NCI-H1694 (cell line): Measurements from ENCODE around the gene TTLL12.

ENCODE experiments used
- DNase-seq: peaks from one replicate; lab custom pipeline; 2025; lab: John Stamatoyannopoulos, UW

TTLL12 gene

DNA sequence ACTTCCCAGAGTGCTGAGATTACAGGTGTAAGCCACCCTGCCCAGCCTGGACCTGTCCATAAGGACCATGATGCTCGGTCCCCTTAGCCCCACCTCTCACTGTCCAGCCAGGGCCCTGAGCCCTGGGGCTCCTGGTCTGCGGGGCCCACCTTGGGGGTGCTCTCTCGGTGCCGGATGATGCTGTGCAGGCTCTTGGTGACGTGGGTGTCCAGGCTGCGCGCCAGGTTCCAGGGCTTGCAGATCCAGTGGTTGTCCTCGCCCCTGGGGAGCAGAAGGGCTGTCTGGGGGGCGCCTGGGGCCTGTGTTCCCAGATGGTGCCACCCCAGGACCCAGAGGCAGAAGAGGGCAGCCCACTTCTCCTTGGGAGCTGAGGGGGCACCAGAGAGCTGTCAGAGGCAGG lies 13.4 kb downstream of the TTLL12 start:
- DNase-seq: no peak

DNA sequence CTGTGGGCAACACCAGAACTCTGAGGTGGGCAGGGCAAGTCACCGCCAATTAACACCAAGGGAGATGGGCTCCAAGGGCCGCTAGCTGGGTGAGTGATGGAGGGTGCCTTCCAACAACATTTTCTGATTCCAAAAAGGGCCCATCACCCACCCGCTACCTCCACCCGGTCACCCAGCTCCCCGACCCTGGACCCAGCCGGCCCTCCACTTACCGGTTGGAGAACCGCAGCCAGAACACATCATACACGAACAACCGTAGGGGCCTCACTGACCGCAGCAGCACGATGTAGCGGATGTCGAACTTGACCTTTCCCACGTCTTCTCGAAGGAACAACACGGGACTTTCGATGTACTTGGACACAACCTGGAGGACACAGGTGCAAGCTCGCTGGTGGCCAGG lies 14.7 kb downstream of the TTLL12 start:
- DNase-seq: no peak

DNA sequence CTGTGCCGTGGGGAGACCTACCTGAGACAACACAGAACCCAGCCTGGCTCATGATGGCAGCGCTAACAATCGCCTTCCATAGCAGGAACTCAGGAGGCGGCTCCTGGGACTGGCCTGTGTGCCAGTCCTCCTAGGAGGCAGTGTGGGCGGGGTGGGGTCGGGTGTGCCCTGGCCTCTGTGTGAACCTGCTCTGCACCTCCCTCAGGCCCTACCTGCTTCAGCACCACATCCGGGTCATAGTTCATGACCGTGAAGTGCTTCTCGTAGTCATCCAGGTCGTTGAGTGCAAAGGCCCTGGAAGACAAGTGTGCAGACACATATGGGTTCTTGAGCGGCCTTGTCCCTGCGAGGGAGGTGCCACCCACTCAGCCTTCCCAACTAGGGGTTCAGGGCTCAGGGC lies 15.3 kb downstream of the TTLL12 start:
- DNase-seq: no peak

DNA sequence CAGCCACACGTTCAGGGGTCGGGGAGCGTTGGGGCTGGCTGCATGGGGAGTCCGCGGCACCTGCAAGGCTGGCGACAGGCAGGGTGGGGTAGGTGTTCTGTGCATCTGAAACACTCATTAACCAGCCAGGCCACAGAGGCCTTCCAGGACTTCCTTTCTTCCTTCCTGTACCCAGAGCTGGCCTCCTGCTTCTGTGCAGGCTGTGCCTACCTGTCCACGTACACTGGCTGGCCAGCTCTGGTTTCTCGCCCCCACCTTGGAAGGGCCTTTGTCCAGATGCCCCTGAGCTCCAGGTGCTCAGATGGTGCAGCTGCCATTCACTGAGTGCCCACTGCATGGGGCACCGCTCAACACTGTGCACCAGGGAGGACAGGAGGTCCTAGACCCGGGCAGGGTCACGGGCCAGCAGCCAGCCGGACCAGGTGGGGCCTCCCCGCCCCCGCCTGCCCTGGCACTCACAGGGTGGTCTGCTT lies 15.9 kb downstream of the TTLL12 start:
- no peak for DNase-seq

DNA sequence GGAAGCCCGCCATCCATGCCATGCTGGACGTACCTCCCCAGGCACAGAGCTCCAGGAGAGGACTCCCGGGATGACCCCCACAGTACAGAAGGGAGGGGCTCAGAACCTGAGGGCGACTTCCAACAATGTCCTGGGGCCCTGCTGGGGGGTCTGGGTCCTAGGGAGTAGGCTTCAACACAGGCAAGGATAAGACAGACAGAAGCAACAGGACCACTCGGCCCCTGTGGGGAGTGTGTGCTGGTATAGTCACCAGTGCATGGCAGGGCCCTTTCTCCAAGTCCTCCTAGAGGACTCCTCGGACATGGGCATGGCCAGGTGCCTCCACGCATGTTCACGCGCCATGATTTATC lies 16.8 kb downstream of the TTLL12 start:
- DNase-seq: no peak

DNA sequence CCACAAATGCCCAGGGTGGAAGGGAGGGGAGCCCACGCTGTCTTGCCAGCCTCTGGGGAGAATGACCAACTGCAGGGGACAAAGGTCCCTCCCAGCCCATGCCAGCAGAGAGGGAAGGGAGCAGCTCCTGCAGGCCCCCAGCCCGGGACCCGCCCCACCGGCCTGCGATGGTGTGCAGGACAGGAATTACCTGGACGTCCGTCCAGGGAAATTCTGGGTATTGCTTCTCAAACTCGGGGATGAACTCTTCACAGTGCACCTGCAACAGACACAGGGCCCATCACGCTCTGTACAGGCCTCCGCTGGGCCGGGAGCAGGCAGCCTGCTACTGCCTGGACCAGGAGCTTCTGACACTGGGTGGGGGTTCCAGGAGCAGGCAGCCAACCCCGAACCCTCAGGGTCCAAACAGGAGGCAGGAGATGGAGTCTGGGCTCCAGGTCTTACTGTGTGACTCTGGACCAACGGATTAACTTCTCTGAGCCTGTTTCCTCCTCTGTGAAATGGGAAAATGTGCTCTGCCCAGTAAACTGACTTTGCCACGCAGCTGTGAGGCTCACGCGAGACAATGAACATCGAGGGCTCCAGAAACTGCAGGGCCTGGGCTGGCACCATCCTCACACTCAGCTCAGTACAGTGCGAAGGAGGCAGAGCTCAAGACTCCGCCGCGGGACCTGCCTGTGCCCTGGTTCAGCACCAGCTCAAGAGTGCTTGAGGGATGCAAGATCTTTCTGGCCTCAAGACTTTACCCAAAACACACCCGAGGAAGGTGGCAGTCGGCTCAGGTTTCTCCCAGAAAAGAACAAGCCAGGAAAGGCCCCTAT lies 17.4 kb downstream of the TTLL12 start:
- no peak for DNase-seq

DNA sequence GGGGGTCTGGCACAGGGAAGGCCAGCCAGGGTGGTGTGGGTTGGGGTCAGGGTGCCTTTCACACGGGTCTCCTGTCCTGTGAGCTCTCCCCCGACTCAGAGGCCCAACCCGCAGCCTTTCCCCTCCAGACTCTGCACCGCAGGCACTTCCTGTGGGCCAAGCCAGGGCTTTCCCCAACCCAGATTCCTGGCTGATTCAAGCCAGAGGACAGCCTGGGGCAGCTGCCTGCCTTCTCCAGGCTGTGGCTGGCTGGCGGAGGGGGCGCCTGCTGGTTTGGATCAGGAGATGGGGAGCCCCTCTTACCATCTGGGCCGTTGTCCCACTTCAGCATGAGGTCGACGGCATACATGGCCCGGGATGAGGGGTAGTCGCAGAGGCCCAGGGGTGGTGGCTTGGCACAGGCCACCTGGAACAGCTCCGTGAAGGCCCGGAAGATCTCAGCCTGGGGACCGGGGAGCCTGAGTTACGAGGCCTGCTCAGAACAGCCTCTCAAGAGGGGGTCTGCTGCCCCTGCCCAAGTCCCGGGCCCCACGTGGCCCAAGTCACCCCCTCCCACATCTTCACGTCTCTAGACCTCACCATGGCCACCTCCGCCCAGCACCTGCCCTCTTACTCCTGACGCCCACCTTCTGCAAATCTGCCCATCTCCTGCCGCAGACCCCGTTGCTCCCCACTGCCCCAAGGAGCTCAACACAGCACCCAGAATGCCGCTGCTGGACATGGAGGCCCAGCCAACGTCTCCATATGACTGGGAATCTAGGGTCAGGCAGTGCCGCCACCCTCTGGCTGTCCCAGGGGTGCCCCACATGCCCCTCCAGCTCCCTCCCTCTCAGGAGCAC lies 18.2 kb downstream of the TTLL12 start:
- DNase-seq: no peak

DNA sequence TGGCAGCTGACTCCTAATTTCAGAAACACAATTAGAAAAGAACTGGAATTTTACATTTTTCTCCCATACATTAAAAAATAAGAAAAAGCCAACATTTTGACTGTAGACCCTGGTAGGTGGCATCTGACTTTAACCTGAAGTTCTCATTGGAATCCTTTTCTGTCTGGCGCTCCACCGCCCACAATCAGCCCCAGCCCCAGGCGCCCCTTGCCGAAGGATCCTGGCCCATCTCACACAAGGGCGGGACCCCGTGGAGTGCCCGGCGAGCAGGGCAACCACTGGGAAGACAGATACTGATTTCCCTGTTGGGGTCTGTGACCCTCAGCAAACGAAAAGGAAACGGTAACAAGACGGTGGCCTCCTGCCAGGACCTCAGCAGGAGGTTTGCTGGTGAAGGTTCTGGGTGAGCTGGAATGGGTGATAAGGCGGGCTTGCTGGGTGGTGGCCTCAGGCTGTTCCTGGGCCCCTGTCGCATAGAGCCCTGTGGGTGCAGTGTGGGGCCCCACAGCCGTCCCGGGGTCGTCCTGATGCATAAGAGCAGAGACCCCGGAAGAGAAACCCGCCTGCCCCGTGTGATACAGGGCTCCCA lies 19.8 kb downstream of the TTLL12 start:
- no peak for DNase-seq

DNA sequence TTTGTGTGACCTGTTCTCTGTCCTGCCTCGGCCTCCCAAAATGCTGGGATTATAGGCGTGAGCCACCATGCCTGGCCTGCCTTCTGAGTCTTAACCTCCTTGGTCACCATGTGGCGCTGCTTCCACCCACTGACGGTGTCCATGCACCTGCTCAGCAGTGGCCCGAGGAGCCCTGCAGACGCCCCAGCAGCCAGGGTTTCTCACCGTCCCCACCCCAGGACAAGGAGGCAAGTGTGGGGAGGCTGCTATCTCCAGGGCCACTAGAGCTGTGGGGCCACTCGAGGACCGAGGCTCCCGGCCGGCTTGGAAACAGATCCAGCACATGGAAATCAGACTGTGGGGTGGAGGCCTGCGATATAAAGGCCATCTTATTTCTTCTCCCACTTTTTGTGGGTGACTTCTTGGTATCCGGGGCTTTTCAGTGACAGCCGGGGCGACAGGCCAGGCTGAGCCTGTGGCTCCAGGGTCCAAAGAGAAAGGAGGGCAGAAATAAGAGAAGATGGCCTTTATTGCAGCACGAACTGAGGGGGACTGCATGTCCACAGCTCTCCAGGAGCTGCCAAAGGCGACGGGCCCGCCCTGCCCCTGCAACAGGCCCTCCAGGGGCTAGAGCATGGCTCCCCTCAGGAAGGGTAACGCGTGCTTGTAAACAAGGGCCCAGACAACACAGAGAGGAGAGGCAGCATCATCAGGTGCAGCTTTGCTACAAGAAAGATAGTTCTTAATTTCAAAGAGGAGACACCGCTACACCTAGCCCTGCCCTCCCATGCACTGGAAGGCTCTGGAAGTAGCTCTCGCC lies 20.6 kb downstream of the TTLL12 start:
- no peak for DNase-seq

DNA sequence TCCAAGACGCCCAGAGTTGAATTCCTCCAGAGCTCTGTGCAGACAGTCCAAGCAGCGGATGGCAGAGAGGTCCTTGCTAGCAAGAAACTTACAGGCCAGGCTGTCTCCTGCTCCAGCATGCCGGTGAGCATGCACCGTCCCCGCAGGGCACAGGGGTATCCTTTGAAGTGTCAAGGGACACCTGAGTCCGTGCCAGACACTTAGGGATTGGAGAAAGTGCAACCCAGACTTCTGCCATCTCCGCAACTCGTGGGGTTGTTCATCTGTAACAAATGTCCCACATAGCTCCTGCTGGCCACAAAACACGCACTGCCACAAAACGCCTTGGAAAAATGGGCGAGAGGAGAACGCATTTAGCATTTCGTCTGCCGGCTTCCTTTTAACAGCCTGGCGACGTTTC lies 22.3 kb downstream of the TTLL12 start:
- no peak for DNase-seq

DNA sequence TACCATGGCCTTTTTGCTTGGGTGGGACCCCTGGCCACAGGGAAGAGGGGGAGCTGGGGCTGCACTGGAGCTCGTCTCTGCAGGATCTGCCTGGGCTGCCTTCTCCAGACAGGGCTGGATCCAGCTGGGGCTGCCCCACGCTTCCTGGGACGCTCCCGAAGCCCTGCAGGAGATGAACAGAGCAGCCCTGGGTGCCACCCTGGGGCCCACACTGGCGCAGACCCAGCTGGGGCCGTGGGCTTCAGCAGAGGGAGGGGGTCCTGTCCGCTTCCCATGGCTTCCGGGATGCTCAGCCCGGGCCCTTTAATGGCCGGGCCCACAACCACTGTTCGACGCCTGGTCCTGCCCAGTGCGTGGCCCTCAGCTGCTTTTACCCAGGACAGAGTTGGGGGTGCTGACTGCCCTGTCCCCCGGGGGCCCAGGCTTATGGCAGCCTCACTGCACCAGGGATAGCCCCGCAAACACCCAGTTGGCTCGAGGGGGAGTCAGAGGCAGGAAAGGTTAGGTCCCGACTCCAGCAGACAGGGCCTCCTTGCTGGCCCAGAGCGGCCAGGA lies 23.6 kb downstream of the TTLL12 start:
- DNase-seq: no peak

DNA sequence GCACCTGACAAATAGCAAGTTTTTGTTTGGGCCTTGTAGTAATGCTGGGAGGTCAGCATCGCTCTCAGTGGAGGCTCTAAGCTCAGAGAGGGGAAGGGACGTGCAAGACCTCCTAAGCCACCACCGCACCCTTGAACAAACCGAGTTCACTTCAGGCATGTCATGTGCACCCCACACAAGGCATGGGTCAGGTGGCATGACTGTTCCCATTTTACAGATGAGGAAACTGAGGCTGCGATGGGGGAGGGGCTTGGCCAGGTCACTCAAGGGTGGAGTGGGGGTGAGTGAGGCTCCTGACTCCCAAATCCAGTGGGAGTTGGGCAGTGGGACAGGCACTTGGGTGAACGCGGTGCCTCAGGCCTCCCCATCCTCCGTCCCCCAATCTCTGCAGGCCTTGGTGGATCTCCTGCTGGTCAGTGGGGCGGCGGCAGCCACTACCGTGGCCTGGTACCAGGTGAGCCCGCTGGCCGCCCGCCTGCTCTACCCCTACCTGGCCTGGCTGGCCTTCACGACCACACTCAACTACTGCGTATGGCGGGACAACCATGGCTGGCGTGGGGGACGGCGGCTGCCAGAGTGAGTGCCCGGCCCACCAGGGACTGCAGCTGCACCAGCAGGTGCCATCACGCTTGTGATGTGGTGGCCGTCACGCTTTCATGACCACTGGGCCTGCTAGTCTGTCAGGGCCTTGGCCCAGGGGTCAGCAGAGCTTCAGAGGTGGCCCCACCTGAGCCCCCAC lies 24.4 kb downstream of the TTLL12 start:
- DNase-seq: no peak

DNA sequence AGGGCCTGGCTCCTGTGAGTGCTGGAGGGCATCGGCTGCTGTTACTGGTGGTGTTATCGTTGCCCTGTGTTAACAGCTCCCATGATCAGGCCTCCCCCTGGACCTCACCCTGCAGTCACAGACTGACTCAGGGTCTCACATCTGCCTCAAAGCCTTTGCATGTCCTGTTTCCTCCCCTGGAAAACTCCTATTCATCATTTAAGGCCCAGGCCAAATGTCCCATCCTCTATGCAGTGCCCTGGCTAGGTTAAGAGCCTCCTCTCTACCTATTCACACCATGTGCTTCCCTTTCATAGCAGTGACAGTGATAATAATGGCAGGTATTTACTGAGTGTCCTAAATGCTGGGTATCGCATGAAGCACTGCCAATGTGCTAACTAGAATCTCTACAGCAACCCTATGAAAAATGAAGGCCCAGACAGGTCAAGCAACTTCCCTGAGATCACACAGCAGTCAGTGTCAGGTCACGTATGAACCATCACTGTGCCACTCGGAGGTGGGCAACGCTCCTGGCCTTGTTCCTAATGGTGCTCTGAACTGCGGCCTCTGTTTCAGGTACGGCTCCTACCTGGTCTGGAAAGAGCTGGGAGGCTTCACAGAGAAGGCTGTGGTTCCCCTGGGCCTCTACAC lies 26.3 kb downstream of the TTLL12 start:
- DNase-seq: no peak

DNA sequence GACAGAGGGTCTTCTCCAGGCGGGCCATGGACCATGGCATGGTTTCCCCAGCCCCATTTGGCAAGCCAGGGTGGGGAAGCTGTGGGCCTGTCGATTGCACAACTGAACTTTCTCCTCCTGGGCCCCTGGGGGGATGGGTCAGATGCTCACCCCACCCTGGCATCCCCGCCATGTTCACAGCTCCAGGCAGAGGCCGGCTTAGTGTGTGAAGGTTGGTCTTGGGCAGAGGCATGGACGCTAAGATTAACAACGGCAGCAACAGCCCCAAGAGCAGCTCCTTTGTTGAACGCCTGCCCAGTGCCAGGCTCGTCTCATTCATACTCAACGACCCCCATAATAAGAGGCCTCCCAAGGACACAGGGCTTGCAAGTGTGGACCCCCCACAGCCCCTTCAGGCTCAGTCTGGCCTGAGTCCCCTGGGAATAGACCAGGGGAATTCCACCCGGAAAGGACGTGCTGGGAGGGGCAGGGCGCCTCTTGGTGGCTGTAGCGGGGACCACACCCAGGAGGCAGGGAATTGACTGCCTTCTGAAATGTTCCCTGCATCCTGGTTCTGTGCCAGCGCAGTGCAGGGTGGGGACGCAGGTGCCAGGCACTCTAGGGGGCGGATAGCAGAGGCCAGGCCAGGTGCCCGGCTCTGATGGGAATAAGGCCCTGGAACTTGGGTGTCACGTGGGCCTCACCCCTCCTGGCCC lies 27.3 kb downstream of the TTLL12 start:
- DNase-seq: no peak

DNA sequence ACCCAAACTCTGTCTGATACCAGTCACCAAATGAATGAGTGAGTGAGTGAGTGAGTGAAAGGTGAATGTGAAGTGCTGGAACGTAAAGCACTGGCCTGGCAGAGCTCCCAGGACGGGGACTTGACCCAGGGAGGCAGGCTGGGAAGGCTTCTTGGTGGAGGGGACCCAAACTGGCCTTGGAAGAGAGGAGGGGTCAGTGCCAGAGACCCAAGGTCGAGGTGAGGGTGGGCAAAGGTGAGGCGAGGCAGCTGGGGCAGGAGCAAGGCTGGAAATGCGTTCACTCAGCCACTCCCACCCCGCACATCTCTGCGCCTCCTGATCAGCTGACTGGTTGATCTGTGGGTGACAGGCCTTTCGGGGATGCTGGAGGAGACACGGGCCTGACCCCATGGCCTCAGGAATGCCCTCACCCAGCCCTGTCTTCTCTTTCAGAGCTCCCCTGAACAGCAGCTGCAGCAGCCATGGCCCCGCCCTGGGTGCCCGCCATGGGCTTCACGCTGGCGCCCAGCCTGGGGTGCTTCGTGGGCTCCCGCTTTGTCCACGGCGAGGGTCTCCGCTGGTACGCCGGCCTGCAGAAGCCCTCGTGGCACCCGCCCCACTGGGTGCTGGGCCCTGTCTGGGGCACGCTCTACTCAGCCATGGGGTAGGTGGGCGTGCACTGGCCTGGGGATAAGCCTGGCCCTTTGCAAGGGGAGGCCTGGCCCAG lies 28.0 kb downstream of the TTLL12 start:
- DNase-seq: no peak

DNA sequence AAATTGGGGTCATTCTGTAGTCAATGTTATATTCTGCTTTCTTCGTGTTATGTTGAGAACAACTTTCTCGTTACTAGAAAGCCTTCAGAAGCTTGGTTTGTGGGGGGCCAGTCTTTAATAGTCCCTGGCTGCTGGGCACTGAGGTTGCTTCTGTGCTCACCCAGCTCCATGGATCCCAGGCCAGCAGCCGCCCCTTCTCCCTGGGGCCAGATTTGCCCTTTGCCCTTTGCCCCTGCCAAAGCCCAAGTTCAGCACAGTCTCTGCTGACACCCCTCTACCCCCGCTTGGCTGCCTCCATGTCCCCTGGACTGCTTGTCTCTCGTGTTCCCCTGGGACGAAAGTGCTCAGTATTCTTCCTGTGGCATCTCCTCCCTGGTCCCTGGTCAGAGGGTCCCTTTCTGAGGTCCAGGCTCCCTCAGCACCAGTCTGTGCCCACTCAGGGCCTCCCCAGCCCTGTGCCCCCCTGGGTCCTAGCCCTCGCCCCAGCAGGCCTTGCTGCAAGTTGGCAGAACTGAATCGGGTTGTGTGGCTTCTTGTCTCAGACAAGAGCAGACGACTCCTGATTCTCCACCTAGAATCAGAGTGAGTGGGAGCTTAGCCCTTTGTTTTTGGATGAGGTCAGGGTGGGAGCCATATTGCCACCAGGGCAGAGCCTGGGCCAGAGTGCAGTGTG lies 28.9 kb downstream of the TTLL12 start:
- DNase-seq: no peak

DNA sequence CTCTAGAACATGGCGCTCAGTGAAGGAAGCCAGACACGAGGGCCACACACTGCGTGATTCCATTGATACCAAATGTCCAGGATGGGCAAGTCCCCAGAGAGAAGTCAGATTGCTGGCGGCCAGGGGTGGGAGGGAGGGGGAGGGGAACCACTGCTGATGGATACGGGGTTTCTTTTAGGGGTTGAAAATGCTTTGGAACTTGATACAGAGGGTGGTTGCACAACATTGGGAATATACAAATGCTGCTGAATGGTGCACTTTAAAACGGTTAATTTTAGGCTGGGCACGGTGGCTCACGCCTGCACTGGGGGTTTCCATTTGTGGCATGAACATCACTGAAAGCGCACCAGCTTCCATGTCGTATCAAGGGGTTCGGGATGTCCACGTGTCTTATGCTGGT lies 30.5 kb downstream of the TTLL12 start:
- no peak for DNase-seq

DNA sequence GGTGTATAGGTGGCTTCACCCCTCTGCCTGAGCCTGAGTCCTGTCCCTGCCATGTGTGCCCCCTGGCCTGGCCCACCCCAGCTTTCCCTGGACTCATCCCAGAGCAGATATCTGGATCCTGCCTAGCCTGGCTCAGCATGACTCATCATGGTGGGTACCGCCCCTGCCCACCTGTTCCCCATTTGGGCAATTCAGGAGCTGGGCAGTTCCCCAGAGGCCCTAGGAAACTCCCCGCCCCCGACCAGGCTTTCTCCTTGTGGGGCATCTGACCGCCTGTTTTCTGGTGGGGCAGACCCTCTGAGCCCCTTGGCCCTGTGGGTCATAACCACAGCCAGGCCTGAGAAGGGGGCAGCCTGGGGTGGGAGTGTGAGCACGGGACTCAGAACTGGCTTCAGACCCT lies 31.1 kb downstream of the TTLL12 start:
- DNase-seq: no peak
